Loucy (cell line): ENCODE measurements around the gene INO80C.
A peak's percentile ranks its signal among the peaks of the same experiment; 100 is the strongest.

Source experiments
- H2AFZ ChIP-seq: fragments of 200-600 bp; sonication (generic); 2 replicates; pipeline ENCODE4 v1.6.0; 2016; ENCODE audit warnings: antibody characterized with exemption, mild to moderate bottlenecking, low read length, moderate library complexity
- H3F3A ChIP-seq: fragments of 200-600 bp; 2 replicates; pipeline ENCODE4 v1.6.0; 2016; ENCODE audit warnings: antibody characterized with exemption, low read depth, mild to moderate bottlenecking
- H3K27me3 ChIP-seq: fragments of 200-600 bp; sonication (generic); 2 replicates; pipeline ENCODE4 v1.6.1; 2014; ENCODE audit warnings: low read length, mild to moderate bottlenecking; ENCODE audit not compliant: insufficient read depth, poor library complexity, severe bottlenecking
- H3K36me3 ChIP-seq: fragments of 200-600 bp; sonication (generic); 2 replicates; pipeline ENCODE4 v1.6.1; 2016; ENCODE audit warnings: low read length; ENCODE audit not compliant: insufficient read depth
- H3K4me1 ChIP-seq: fragments of 200-600 bp; sonication (generic); 2 replicates; pipeline ENCODE4 v1.5.1; 2014; ENCODE audit warnings: low read length, mild to moderate bottlenecking; ENCODE audit not compliant: insufficient read depth, poor library complexity, severe bottlenecking
- H3K4me2 ChIP-seq: fragments of 200-600 bp; sonication (generic); 2 replicates; pipeline ENCODE4 v1.6.0; 2014; ENCODE audit warnings: antibody characterized with exemption, low read length, low read depth, mild to moderate bottlenecking; ENCODE audit not compliant: poor library complexity, severe bottlenecking
- H3K4me3 ChIP-seq: fragments of 200-600 bp; sonication (generic); 2 replicates; pipeline ENCODE4 v1.5.1; 2014; ENCODE audit warnings: low read length, mild to moderate bottlenecking, mixed read lengths; ENCODE audit not compliant: poor library complexity, severe bottlenecking
- H3K79me2 ChIP-seq: fragments of 200-600 bp; sonication (generic); 2 replicates; pipeline ENCODE4 v1.6.1; 2014; ENCODE audit warnings: low read length; ENCODE audit not compliant: insufficient read depth
- H3K9ac ChIP-seq: fragments of 200-600 bp; sonication (generic); 2 replicates; pipeline ENCODE4 v1.6.0; 2014; ENCODE audit warnings: mild to moderate bottlenecking, low read depth, low read length, moderate library complexity; ENCODE audit not compliant: poor library complexity, severe bottlenecking
- H3K9me2 ChIP-seq: fragments of 200-600 bp; sonication (generic); replicated peaks from 2 replicates; pipeline ENCODE4 v1.6.1; 2016; ENCODE audit warnings: low read depth, low read length, mixed read lengths
- H3K9me3 ChIP-seq: fragments of 200-600 bp; sonication (generic); 2 replicates; pipeline ENCODE4 v1.6.1; 2014; ENCODE audit warnings: mild to moderate bottlenecking, antibody characterized with exemption, low read length, low read depth; ENCODE audit not compliant: insufficient read depth
- H4K20me1 ChIP-seq: fragments of 200-600 bp; sonication (generic); 2 replicates; pipeline ENCODE4 v1.6.0; 2014; ENCODE audit warnings: antibody characterized with exemption, low read length, mild to moderate bottlenecking; ENCODE audit not compliant: insufficient read depth, poor library complexity, severe bottlenecking
- CTCF ChIP-seq: fragments of 200-600 bp; sonication (generic); conservative IDR thresholded peaks from 2 replicates; pipeline ENCODE4 v1.5.1; 2014; ENCODE audit warnings: mild to moderate bottlenecking, antibody characterized with exemption, low read length
- EZH2phosphoT487 ChIP-seq: fragments of 200-600 bp; IDR thresholded peaks from 2 replicates; pipeline ENCODE4 v1.6.1; 2018; ENCODE audit warnings: antibody characterized with exemption, mild to moderate bottlenecking, moderate library complexity, borderline replicate concordance

The INO80C gene

GRCh38 chr18:35443434-35443833 lies 54.3 kb downstream of the INO80C start:
- H2AFZ ChIP-seq, result no peak overlapping the region
- no peak overlapping the region for H3K9ac ChIP-seq
- H3F3A ChIP-seq, result no peaks in the 10 kb centered on the region
- no peaks in the 10 kb centered on the region for H3K27me3 ChIP-seq
- H4K20me1 ChIP-seq, result no peaks in the 10 kb centered on the region
- H3K4me3 ChIP-seq, result no peak overlapping the region
- no peaks in the 10 kb centered on the region for H3K4me1 ChIP-seq
- TF ChIP-seq EZH2phosphoT487 (no peak), CTCF (no peak)
- no peaks in the 10 kb centered on the region for H3K9me2 ChIP-seq
- H3K9me3 ChIP-seq, result no peaks in the 10 kb centered on the region
- H3K79me2 ChIP-seq, result no peaks in the 10 kb centered on the region
- H3K36me3 ChIP-seq, result no peaks in the 10 kb centered on the region
- no peak overlapping the region for H3K4me2 ChIP-seq

GRCh38 chr18:35442701-35443100 lies 55.1 kb downstream of the INO80C start:
- Histone ChIP-seq H3K4me3 (no peak overlapping the region), H3K79me2 (no peaks in the 10 kb centered on the region), H3K27me3 (no peaks in the 10 kb centered on the region), H3K9me3 (no peaks in the 10 kb centered on the region), H3K4me1 (no peaks in the 10 kb centered on the region), H3K9me2 (no peaks in the 10 kb centered on the region), H2AFZ (peak overlapping the region; percentile 35; the same call in 1 of the 2 replicates), H3K9ac (no peak overlapping the region), H4K20me1 (no peaks in the 10 kb centered on the region), H3K36me3 (no peaks in the 10 kb centered on the region), H3K4me2 (no peak overlapping the region), H3F3A (no peaks in the 10 kb centered on the region)
- TF ChIP-seq EZH2phosphoT487 (no peak), CTCF (no peak)

- H3K9me2 ChIP-seq, result no peaks in the 10 kb centered on the region
- no peak overlapping the region for H3K4me3 ChIP-seq
- H3F3A ChIP-seq, result no peaks in the 10 kb centered on the region
- no peak overlapping the region for H3K9ac ChIP-seq
- TF ChIP-seq CTCF (peak; percentile 27; the same call in 1 of the 2 replicates), EZH2phosphoT487 (no peak)
- H3K9me3 ChIP-seq, result no peaks in the 10 kb centered on the region
- H3K4me2 ChIP-seq, result no peak overlapping the region
- H3K4me1 ChIP-seq, result no peaks in the 10 kb centered on the region
- H4K20me1 ChIP-seq, result no peaks in the 10 kb centered on the region
- peak overlapping the region; percentile 35; the same call in 1 of the 2 replicates for H2AFZ ChIP-seq
- no peaks in the 10 kb centered on the region for H3K36me3 ChIP-seq
- H3K27me3 ChIP-seq, result no peaks in the 10 kb centered on the region
- H3K79me2 ChIP-seq, result no peaks in the 10 kb centered on the region
Observed at GRCh38 chr18:35441857-35442595, 55.7 kb downstream of the INO80C start.
